HG02970 (cell line): ENCODE results near the gene HHATL.

ENCODE experiments used
- ATAC-seq: cut with Tn5 transposase; IDR thresholded peaks from one replicate; pipeline ENCODE4 v1.9.1; 2021; ENCODE audit warnings: mild to moderate bottlenecking, moderate library complexity, moderate number of reproducible peaks; ENCODE audit not compliant: unreplicated experiment, low FRiP score

Gene HHATL

GRCh38 chr3:42686832-42687650, 15.6 kb downstream of the HHATL start:
- no peak for ATAC-seq

DNA sequence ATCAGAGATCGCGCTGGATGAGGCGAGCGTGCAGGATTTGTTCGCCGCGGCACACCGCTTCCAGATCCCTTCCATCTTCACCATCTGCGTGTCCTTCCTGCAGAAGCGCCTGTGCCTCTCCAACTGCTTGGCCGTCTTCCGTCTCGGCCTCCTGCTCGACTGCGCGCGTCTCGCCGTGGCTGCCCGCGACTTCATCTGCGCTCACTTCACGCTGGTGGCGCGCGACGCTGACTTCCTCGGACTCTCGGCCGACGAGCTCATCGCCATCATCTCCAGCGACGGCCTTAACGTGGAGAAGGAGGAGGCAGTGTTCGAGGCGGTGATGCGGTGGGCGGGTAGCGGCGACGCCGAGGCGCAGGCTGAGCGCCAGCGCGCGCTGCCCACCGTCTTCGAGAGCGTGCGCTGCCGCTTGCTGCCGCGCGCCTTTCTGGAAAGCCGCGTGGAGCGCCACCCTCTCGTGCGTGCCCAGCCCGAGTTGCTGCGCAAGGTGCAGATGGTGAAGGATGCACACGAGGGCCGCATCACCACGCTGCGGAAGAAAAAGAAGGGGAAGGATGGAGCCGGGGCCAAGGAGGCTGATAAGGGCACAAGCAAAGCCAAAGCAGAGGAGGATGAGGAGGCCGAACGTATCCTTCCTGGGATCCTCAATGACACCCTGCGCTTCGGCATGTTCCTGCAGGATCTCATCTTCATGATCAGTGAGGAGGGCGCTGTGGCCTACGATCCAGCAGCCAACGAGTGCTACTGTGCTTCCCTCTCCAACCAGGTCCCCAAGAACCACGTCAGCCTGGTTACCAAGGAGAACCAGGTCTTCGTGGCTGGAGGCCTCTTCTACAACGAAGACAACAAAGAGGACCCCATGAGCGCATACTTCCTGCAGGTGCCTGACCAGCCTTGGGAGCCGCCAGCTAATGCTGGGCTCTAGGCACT, 16.4 kb downstream of the HHATL start:
- no peak for ATAC-seq

DNA sequence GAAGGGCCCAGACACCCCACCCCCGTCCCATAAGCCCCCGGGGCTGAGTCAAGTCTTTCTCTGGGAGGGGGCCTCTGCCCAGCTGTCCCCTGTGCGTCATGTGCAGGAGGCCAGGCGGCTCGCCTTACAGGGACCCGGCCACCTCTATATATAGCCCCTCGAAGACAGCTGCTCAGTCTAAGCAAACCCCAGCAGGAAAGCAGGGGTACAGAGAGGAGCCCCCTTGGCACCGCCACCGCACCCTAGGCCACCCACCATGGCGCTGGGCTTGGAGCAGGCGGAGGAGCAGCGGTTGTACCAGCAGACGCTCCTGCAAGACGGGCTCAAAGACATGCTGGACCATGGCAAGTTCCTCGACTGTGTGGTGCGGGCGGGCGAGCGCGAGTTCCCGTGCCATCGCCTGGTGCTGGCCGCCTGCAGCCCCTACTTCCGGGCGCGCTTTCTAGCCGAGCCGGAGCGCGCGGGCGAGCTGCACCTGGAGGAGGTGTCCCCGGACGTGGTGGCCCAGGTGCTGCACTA, 17.2 kb downstream of the HHATL start, which contains the start of gene KLHL40:
Gene KLHL40 (plus strand): TSS at position 175 of the 519 bp plus-strand sequence. CDS start 82 bp downstream, at position 257.
- ATAC-seq: no peak

- ATAC-seq: no peak
Measured at GRCh38 chr3:42684632-42685362, 17.8 kb downstream of the HHATL start.

GRCh38 chr3:42683875-42684598, 18.6 kb downstream of the HHATL start:
- ATAC-seq: no peak

DNA sequence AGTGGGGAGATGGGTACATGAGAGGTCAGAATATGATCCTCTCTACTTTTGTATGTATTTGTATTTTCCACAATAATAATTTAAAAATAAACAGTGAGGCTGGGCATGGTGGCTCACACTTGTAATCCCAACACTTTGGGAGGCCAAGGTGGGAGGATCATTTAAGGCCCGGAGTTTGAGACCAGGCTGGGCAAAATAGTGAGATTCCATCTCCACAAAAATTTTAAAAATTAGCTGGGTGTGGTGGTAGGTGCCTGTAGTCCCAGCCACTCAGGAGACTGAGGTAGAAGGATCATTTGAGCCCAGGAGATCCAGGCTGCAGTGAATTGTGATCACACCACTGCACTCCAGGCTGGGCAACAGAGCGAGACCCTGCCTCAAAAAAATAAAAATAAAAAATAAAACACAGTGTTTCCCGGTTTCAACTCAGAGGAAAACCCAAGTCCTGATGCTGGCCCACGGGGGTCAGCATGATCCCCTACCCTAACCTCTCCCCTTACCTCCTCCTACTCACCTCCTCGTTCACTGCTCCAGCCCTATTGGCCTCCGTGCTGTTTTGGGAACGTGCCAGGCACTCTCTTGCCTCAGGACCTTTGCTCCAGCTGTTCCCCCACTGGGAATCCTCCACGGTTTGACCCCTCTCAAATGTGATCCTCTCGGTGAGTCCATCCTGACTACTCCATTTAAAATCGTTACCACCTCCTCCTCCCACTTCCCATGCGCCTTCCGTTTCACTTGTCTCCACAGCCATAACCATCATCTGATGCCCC, 20.1 kb downstream of the HHATL start:
- no peak for ATAC-seq

DNA sequence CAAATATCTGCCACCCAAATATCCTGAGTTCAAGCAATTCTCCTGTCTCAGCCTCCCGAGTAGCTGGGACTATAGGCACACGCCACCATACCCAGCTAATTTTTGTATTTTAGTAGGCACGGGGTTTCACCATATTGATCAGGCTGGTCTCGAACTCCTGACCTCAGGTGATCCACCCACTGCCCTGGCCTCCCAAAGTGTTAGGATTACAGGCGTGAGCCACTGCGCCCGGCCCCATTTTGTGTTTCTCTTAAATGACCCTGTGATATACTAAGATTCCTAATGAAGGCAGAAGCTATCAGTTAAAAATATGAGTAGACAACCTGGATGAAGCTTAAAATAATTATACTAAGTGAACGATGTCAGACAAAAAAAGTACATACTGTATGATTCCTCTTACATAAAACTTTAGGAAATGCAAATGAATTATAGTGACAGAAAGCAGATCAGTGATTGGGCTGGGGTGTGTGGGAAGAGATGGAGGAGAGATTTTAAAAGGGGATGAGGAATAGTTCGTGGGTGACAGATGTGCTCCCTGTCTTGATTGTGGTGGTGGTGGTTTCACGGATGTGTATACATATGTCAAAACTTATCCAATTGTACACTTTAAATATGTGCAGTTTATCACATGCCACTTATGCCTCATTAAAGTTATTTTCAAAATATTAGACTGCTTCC, 21.1 kb downstream of the HHATL start:
- no peak for ATAC-seq

GRCh38 chr3:42680806-42681205, 21.8 kb downstream of the HHATL start:
- ATAC-seq: no peak

- ATAC-seq: no peak
Measured at GRCh38 chr3:42680271-42680670, 22.3 kb downstream of the HHATL start.

- ATAC-seq: no peak
Measured at GRCh38 chr3:42678447-42678846, 24.2 kb downstream of the HHATL start.

DNA sequence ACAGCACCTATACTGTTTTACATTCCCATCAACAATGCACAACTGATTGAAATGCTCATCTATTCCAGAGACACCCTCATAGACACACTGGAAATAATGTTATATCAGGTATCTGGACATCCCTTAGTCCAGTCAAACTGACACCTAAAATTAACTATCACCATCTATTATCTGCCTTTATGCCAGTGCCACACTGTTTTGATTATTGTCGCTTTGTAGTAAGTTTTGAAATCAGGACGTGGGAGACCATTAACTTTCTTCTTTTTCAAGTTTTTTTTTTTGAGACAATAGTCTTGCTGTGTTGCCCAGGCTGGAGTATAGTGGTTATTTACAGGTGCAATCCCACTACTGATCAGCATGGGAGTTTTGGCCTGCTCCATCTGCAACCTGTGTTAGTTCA, 26.7 kb downstream of the HHATL start:
- ATAC-seq: no peak

DNA sequence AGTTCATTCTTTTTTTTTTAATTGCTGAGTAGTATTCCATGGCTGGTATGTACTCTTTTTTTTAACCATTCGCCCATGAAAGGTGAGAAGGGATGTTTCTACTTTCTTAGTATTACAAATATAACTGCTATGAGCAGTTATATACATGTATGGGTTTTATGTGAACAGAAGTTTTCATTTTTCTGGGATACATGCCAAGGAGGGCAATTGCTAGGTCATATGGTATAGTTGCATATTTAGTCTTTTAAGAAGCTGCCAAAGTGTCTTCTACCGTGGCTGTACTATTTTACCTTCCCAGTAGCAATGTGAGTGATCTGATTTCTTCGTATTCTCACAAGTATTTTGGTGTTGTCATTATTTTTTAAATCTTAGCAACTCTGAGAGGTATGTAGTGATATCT, 28.5 kb downstream of the HHATL start:
- no peak for ATAC-seq

GRCh38 chr3:42673082-42673481, 29.5 kb downstream of the HHATL start:
- no peak for ATAC-seq

DNA sequence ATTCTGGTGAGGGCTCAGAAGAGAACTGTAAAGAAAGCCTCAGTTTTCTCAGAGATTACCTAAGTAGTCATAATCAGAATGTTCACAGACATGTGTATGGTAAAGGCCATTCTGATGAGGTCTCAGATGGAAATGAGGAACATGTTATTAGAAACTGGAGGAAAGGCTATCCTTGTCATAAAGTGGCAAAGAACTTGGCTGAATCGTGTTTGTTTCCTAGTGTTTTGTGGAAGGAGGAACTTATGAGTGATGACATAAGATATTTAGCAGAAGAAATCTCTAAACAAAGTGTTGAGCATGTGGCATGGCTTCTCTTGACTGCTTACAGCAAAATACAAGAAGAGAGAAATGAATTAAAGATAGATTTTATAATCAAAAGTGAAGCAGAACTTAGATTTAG, 30.1 kb downstream of the HHATL start:
- ATAC-seq: no peak

GRCh38 chr3:42670670-42671069, 31.9 kb downstream of the HHATL start:
- ATAC-seq: no peak

GRCh38 chr3:42670051-42670576, 32.5 kb downstream of the HHATL start:
- no peak for ATAC-seq

DNA sequence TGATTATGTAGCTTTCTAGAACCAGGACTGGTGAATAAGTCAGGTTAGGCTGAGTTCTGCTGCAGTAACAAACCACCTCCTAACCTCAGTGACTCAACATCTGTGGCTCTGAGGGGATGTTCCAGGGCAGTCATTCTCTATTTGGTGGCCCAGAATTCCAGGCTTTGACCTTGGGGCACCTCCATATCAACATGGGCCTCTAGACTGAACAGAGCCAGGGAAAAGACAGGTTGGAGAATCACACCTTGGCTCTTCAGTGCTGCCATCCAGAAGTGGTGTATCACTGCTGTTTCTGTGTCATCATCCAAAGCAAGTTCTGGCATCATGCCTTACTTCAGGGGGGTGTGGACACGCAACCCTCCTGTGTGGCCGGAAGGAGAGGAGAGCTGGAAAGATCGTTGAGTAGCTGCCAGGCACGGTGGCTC, 33.8 kb downstream of the HHATL start:
- ATAC-seq: no peak

DNA sequence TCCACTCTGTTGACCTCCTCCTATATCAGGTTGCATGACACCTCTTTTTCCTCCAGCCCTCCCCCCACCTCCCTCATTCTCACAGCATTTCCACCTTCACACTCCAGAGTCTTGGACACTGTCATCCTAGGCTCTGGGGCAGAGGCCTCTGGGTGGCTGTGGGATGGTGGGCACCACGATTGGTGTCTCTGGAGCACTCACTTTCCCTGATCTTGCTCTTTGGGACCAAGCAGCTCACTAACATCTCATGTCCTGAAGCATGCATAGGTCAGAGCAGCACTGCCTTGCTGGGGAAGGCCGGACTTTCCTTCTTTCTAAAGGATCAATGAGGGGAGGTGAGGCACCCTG, 34.2 kb downstream of the HHATL start:
- no peak for ATAC-seq
